HL-60 (cell line): ENCODE results near the gene XXYLT1.

Experiments used
- DNase-seq, 2 experiments: peaks; one replicate each; pipeline ENCODE4 v3.0.0-alpha.2; 2010 to 2020; ENCODE audit warnings: low read depth in 1 of 2, low spot score in 1 of 2
- H3K27ac ChIP-seq: fragments of 250-450 bp; sonication (Bioruptor Pico); replicated peaks from 2 replicates; pipeline ENCODE4 v1.5.1; 2020; ENCODE audit warnings: mild to moderate bottlenecking, moderate library complexity
- H3K27me3 ChIP-seq: fragments of 250-450 bp; sonication (Bioruptor Pico); 2 replicates; pipeline ENCODE4 v1.5.1; 2021; ENCODE audit warnings: mild to moderate bottlenecking, moderate library complexity; ENCODE audit not compliant: insufficient read depth, poor library complexity, severe bottlenecking
- H3K4me3 ChIP-seq: replicated peaks from 2 replicates; pipeline ENCODE4 v1.5.1; 2011; ENCODE audit warnings: mild to moderate bottlenecking, control low read depth, low read length; ENCODE audit not compliant: insufficient read depth
- CTCF ChIP-seq: IDR thresholded peaks from one replicate; pipeline ENCODE4 v1.5.1; 2011; ENCODE audit warnings: low read length, control low read depth, inconsistent platforms; ENCODE audit not compliant: insufficient read depth
- GABPA ChIP-seq: IDR thresholded peaks from 2 replicates; pipeline ENCODE4 v1.6.1; 2012; ENCODE audit warnings: low read depth
- POLR2AphosphoS5 ChIP-seq: IDR thresholded peaks from 2 replicates; pipeline ENCODE4 v1.6.1; 2012; ENCODE audit warnings: low read depth
- REST ChIP-seq: IDR thresholded peaks from 2 replicates; pipeline ENCODE4 v1.6.1; 2012; ENCODE audit warnings: low read depth; ENCODE audit not compliant: insufficient replicate concordance
- SPI1 ChIP-seq: IDR thresholded peaks from 2 replicates; pipeline ENCODE4 v1.6.1; 2012; ENCODE audit warnings: low read depth, mild to moderate bottlenecking, borderline replicate concordance

XXYLT1 gene

DNA sequence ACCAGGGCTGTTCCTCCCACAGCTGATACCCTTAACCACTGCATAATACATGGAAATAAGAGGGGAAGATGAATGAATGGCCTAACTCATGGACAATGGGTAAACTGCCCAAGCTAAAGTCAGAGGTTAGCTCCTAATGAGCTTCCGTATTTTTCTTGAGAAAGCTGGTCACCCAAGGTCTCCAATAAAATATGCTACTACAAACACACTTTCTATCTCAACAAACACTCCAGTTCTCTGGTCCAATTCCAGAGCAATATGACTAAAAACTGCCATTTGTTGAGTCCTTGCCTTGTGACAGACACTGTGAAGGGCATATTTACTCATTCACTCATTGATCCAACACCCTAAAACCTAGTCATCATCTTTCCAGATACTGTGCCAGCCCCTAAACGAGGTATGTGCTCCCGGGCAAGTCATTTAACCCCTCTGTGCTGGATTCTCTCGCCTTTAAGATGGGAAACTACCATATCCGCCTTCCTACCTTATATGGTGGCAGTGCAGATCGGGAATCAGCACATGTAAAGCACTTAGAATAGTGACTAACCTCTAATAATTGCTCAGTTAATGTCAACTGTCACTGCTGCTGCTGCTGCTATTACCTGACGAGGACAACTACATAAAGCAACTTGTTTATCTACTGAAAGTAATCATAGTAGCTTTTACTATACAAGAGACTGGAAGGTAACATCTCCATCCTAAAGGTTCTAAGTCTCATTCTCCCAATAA is 89.1 kb downstream of the XXYLT1 start:
- no peak for DNase-seq
- Histone ChIP-seq H3K4me3 (no peak overlapping the region), H3K27me3 (no peaks in the 10 kb centered on the region), H3K27ac (no peak overlapping the region)
- TF ChIP-seq GABPA (no peak), CTCF (no peak), SPI1 (no peak), REST (no peak), POLR2AphosphoS5 (no peak)

- Histone ChIP-seq H3K4me3 (no peak overlapping the region), H3K27ac (no peak overlapping the region), H3K27me3 (no peaks in the 10 kb centered on the region)
- no peak for TF ChIP-seq GABPA
- no peak for TF ChIP-seq REST
- no peak for TF ChIP-seq SPI1
- no peak for TF ChIP-seq CTCF
- TF ChIP-seq POLR2AphosphoS5, result no peak
- no peak for DNase-seq
These were observed 89.9 kb downstream of the XXYLT1 start for GRCh38 chr3:195181113-195181498.

DNA sequence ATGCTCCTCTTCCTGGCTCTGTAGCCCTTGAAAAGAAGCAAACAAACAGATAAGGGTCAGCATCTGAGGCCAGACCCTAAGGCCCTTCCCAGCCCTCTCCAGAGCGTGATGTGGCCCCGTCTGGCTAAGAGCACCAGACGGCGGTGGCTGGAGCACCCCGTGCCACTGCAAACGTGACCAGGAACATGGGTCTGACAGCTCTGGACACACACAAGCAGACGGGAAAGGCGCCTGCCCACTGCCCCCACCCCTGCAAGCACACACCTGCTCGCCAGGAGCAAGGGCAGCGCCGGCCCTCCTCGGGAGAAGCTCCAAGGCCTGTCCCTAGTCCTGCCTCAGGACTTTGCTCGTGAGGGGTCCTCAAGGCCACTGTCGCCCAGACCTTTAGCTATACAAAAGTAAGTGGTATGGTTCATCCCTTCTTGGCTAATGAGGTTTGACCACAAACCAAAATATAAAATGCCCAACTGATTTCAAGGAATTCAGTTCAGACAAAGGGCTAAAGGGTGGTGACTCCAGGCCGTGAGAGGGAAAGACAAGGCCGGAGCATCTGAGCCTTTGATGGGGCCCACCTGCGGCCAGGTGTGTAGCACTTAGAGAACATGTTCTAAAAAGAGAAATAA is 90.4 kb downstream of the XXYLT1 start:
- DNase-seq, result no peak
- Histone ChIP-seq H3K4me3 (no peak overlapping the region), H3K27ac (no peak overlapping the region), H3K27me3 (no peaks in the 10 kb centered on the region)
- TF ChIP-seq SPI1 (no peak), REST (no peak), GABPA (no peak), CTCF (no peak), POLR2AphosphoS5 (no peak)
